ENCODE results near the gene TAF11L9.
"Not testable (repeated sequence)": the region's sequence is repeated elsewhere in the genome, so short reads cannot be mapped to it uniquely, and the experiment has no call there.

The TAF11L9 gene

DNA sequence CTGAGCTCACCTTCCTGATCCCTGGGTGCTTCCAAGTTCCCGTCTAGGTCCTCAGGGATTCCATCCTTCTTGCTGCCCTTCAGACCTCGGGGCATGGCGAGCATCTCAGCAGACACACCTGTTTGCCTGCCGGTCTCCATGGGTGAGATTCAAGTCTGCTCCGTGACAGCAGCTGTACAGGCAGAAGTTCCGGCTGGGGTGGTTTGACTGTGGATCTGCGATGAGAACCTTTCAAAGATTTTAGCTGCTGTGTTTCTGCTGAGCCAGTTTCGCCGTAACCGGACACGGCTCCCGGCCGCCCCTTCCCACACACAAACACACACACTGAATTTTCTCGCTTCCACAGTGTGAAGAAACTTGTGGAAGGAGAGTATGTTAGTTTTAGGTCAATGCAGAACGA lies at the start of gene TAF11L9:
Gene TAF11L9 (minus strand): TSS at position 140 of the 400 bp plus-strand sequence.
- DNase-seq (ENCODE audit: low spot score): not testable (repeated sequence)

DNA sequence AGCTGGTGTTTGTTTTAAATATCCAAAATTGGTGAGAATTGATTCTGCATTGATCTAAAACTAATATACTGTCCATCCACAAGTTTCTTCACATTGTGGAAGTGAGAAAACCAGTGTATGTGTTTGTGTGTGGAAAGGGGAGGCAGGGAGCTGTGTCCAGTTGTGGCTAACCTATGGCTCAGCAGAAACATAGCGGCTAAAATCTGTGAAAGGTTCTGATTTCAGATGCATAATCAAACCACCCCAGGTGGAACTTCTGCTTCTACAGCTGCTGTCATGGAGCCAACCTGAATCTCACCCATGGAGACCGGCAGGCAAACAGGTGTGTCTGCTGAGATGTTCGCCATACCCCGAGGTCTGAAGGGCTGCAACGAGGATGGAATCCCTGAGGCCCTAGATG lies 40.0 kb upstream of the TAF11L9 start, which contains the start of gene TAF11L14:
Gene TAF11L14 (plus strand): TSS at position 301 of the 400 bp plus-strand sequence.
- DNase-seq (ENCODE audit: low spot score): no peak

DNA sequence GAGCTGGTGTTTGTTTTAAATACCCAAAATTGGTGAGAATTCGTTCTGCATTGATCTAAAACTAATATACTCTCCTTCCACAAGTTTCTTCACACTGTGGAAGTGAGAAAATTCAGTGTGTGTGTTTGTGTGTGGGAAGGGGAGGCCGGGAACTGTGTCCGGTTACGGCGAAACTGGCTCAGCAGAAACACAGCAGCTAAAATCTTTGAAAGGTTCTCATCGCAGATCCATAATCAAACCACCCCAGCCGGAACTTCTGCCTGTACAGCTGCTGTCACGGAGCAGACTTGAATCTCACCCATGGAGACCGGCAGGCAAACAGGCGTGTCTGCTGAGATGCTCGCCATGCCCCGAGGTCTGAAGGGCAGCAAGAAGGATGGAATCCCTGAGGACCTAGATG lies 37.6 kb upstream of the TAF11L9 start, which contains the start of gene TAF11L13:
Gene TAF11L13 (plus strand): TSS at position 301 of the 400 bp plus-strand sequence.
- DNase-seq (ENCODE audit: low spot score): not testable (repeated sequence)

DNA sequence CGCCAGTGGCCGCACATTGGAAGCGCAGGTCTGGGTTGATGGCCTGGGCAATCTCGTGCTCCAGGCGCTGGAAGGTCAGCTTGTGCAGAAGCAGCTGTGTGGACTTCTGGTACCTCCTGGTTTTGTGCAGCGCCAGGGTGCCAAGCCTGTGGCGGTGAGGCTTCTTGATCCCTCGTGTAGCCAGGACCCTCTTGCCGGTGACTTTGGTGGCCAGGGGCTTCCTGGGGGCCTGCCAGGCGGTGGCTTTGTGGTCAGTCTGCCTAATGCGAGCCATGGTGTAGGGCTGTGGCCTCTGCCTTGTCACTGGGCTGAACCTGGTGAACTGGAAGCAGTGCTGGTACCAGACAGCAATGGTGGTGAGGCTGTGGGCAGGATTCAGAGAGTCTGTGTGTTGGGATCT lies 31.5 kb upstream of the TAF11L9 start:
- DNase-seq (ENCODE audit: low spot score): no peak

DNA sequence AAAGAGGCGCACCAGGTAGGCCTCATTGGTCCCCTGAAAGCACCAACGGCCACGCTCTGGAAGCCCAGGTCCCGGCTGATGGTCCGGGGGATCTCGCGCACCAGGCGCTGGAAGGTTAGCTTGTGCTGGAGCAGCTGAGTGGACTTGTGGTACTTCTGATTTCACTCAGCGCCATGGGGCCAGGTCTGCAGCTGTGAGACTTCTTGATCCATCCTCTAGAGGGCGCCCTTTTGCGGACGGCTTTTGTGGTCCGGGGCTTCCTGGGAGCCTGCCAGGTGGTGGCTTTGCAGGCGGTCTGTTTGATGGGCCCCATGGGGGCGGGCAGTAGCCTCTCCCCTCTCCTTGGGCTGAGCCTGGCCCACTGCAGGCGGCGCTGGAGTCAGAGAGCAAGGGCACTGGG lies 26.4 kb upstream of the TAF11L9 start:
- DNase-seq (ENCODE audit: low spot score): no peak

DNA sequence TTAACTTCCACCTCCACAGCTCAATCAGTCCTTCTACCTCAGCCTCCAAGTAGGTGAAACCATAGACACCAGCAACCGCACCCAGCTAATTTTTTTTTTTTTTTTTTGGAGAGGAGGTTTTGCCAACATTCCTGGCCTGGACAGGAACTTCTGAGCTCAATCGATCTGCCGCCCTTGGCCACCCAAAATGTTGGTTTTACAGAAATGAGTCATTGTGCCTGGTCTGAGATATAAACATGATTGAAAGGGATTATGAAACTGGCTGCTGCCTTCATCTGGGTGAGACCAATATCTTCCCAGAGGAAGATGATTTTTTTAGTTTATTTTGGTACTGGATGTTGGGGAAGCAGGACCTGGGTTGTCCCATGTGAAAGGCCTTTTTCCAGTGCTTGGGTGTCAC lies 25.2 kb upstream of the TAF11L9 start:
- no peak for DNase-seq (ENCODE audit: low spot score)

DNA sequence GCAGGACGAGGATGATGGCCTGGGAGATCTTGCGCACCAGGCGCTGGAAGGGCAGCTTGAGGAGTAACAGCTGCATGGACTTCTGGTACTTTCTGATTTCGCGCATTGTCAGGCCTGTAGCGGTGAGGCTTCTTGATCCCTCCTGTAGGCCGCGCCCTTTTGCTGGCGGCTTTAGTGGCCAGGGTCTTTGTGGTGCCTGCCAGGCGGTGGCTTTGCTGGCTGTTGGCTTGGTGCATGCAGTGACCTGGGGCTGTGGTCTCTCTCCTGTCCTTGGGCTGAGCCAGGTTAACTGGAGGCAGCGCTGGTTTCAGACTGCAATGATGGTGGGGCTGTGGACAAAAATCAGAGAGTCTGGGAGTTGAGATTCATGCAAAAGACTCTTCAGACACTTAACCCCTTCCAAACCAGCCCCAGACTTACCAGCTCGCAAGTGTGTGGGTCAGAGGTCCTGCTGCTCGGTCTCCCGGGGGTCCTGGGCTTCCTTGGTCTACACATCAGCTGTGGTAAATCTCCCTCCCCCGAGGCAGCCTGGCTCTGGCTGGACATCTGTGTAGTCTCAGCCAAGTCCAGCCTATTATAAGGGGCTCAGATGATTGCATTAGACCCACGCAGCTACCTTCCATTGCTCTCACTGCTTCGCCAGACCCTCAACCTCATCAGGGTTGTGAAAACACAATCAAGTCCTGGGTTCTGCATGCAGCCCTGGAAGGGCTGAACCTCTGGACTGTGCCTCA lies 20.8 kb upstream of the TAF11L9 start:
- DNase-seq (ENCODE audit: low spot score): no peak

DNA sequence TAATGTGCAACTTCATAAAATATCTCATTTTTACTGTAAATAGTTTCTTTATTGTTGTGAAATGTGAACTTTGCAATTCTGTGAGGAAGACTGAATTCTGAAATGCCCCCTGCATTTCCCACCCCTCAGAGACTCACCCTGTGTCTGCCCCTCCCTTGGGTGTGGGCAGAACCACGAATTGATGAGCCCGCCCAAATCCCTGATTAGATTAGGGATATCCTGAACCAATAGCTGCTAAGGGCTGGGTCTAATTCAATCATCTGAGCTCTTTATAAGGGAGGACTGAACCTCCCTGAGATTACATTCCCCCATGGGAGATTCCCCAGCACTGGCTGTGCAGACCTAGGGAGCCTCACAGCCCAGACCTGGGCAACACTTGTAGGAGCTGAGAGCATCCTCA lies 15.9 kb upstream of the TAF11L9 start, which contains the start of gene TAF11L12:
Gene TAF11L12 (plus strand): TSS at position 301 of the 400 bp plus-strand sequence.
- DNase-seq (ENCODE audit: low spot score): not testable (repeated sequence)

DNA sequence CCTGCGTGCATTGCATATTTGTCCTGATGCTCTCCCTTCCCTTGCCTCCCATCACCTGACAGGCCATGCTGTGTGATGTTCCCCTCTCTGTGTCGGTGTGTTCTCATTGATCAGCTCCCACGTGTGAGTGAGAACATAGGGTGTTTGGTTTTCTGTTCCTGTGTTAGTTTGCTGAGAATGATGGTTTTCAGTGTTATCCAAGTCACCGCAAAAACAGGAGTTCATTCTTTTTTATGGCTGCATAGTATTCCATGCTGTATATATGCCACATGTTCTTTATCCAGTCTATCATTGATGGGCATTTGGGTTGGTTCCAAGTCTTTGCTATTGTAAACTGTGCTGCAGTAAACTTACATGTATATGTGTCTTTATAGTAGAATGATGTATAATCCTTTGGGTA lies 13.3 kb upstream of the TAF11L9 start:
- not testable (repeated sequence) for DNase-seq (ENCODE audit: low spot score)

DNA sequence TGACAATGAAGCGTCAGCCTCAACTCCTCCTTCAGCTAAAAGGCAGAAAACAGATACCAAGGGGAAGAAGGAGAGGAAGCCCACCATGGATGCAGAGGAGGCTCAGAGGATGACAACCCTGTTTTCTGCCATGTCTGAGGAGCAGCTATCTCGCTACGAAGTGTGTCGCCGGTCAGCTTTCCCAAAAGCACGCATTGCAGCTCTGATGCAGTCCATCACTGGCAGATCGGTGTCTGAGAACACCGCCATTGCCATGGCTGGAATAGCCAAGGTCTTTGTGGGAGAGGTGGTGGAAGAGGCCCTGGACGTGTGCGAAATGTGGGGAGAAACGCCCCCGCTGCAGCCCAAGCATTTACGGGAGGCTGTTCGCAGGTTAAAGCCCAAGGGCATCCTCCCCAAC lies 10.8 kb upstream of the TAF11L9 start:
- DNase-seq (ENCODE audit: low spot score): no peak

DNA sequence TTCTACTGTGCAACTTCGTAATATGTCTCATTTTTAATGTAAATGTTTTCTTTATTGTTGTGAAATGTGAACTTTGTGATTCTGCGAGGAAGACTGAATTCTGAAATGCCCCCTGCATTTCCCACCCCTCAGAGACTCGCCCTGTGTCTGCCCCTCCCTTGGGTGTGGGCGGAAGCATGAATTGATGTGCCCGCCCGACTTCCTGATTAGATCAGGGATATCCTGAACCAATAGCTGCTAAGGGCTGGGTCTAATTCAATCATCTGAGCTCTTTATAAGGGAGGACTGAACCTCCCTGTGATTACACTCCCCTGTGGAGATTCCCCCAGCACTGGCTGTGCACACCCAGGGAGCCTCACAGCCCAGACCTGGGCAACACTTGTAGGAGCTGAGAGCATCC lies 9.7 kb upstream of the TAF11L9 start, which contains the start of gene TAF11L11:
Gene TAF11L11 (plus strand): TSS at position 304 of the 400 bp plus-strand sequence.
- not testable (repeated sequence) for DNase-seq (ENCODE audit: low spot score)

DNA sequence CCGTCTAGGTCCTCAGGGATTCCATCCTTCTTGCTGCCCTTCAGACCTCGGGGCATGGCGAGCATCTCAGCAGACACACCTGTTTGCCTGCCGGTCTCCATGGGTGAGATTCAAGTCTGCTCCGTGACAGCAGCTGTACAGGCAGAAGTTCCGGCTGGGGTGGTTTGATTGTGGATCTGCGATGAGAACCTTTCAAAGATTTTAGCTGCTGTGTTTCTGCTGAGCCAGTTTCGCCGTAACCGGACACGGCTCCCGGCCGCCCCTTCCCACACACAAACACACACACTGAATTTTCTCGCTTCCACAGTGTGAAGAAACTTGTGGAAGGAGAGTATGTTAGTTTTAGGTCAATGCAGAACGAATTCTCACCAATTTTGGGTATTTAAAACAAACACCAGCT lies 3.5 kb upstream of the TAF11L9 start, which contains the start of gene TAF11L10:
Gene TAF11L10 (minus strand): TSS at position 101 of the 400 bp plus-strand sequence.
- not testable (repeated sequence) for DNase-seq (ENCODE audit: low spot score)

DNA sequence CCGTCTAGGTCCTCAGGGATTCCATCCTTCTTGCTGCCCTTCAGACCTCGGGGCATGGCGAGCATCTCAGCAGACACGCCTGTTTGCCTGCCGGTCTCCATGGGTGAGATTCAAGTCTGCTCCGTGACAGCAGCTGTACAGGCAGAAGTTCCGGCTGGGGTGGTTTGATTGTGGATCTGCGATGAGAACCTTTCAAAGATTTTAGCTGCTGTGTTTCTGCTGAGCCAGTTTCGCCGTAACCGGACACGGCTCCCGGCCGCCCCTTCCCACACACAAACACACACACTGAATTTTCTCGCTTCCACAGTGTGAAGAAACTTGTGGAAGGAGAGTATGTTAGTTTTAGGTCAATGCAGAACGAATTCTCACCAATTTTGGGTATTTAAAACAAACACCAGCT lies 3.3 kb downstream of the TAF11L9 start, which contains the start of gene TAF11L8:
Gene TAF11L8 (minus strand): TSS at position 101 of the 400 bp plus-strand sequence.
- DNase-seq (ENCODE audit: low spot score): not testable (repeated sequence)

DNA sequence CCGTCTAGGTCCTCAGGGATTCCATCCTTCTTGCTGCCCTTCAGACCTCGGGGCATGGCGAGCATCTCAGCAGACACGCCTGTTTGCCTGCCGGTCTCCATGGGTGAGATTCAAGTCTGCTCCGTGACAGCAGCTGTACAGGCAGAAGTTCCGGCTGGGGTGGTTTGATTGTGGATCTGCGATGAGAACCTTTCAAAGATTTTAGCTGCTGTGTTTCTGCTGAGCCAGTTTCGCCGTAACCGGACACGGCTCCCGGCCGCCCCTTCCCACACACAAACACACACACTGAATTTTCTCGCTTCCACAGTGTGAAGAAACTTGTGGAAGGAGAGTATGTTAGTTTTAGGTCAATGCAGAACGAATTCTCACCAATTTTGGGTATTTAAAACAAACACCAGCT lies 8.5 kb downstream of the TAF11L9 start, which contains the start of gene TAF11L7:
Gene TAF11L7 (minus strand): TSS at position 101 of the 400 bp plus-strand sequence.
- not testable (repeated sequence) for DNase-seq (ENCODE audit: low spot score)
